Activated T-helper 2 cell treated with anti-CD3 and anti-CD28 coated beads, Interferon-gamma antibody, Interleukin-2, Interleukin-4, amounts not matched to agents 10 μg/mL and 5 μg/mL and 100 μg/mL, durations not matched to agents 14 hours and 24 hours and 36 hours (primary cell): ENCODE results near the gene TMEM214. TPM values are rescaled to one million over a fixed set of nuclear protein-coding genes. Genes with fewer than 3 reads are reported as not detected.
A peak's percentile ranks its signal among the peaks of the same experiment; 100 is the strongest.

Experiments
- DNase-seq: peaks from one replicate; pipeline ENCODE4 v3.0.0; 2021; ENCODE audit warnings: low spot score
- H3K27ac Mint-ChIP-seq: one replicate; pipeline ENCODE4 v1.8.0; 2021; ENCODE audit warnings: mixed read lengths
- H3K27me3 Mint-ChIP-seq: one replicate; pipeline ENCODE4 v1.8.0; 2021; ENCODE audit warnings: low read depth, mixed read lengths
- H3K36me3 Mint-ChIP-seq: one replicate; pipeline ENCODE4 v1.8.0; 2021; ENCODE audit warnings: low read depth, mixed read lengths
- H3K4me1 Mint-ChIP-seq: one replicate; pipeline ENCODE4 v1.8.0; 2021; ENCODE audit warnings: low read depth, mixed read lengths
- H3K4me3 Mint-ChIP-seq: one replicate; pipeline ENCODE4 v1.8.0; 2021; ENCODE audit warnings: low read depth, mild to moderate bottlenecking, moderate library complexity, mixed read lengths
- H3K9me3 Mint-ChIP-seq: one replicate; pipeline ENCODE4 v1.8.0; 2021; ENCODE audit warnings: mixed read lengths
- intact Hi-C: fragments of 100-400 bp; cut with micrococcal nuclease; formaldehyde crosslinking; loops from one replicate; pipeline ENCODE4 v1.15.1; 2023
- total RNA-seq: library from RNA; stranded (reverse); gene quantifications from 2 replicates; pipeline ENCODE4 v1.2.3, GENCODE V29; 2022

The TMEM214 gene
- total RNA-seq, 1 donor from 2014 or later = 102 TPM

GRCh38 chr2:27001950-27002349 lies 30.8 kb upstream of the TMEM214 start:
- intact Hi-C loops = no loop called here

GRCh38 chr2:27003007-27003406 lies 29.8 kb upstream of the TMEM214 start:
- no peaks in the 10 kb centered on the region for H3K9me3 Mint-ChIP-seq
- no peak overlapping the region for H3K4me3 Mint-ChIP-seq
- peaks cover 3% of the 10 kb centered on the region for H3K4me1 Mint-ChIP-seq
- DNase-seq = no peak
- H3K36me3 Mint-ChIP-seq = no peaks in the 10 kb centered on the region
- intact Hi-C loops = no loop called here
- H3K27ac Mint-ChIP-seq = no peak overlapping the region
- peaks cover 27% of the 10 kb centered on the region for H3K27me3 Mint-ChIP-seq

More at GRCh38 chr2:27001950-27002349, 30.8 kb upstream of the TMEM214 start:
- Mint-ChIP-seq H3K4me1 (no peaks in the 10 kb centered on the region), H3K27ac (no peak overlapping the region), H3K27me3 (peaks cover 23% of the 10 kb centered on the region), H3K36me3 (no peaks in the 10 kb centered on the region), H3K4me3 (no peak overlapping the region), H3K9me3 (no peaks in the 10 kb centered on the region)
- DNase-seq = no peak

GRCh38 chr2:27003857-27004256 lies 28.9 kb upstream of the TMEM214 start:
- peaks cover 3% of the 10 kb centered on the region for H3K4me1 Mint-ChIP-seq
- intact Hi-C loops = no loop called here
- H3K9me3 Mint-ChIP-seq = no peaks in the 10 kb centered on the region
- H3K4me3 Mint-ChIP-seq = no peak overlapping the region
- peaks cover 28% of the 10 kb centered on the region for H3K27me3 Mint-ChIP-seq
- H3K27ac Mint-ChIP-seq = no peak overlapping the region
- H3K36me3 Mint-ChIP-seq = no peaks in the 10 kb centered on the region
- DNase-seq = no peak

- intact Hi-C loops = no loop called here
- DNase-seq = no peak
- no peaks in the 10 kb centered on the region for H3K36me3 Mint-ChIP-seq
- peaks cover 18% of the 10 kb centered on the region for H3K4me1 Mint-ChIP-seq
- H3K9me3 Mint-ChIP-seq = no peaks in the 10 kb centered on the region
- no peak overlapping the region for H3K4me3 Mint-ChIP-seq
- H3K27ac Mint-ChIP-seq = no peak overlapping the region
- H3K27me3 Mint-ChIP-seq = peaks cover 27% of the 10 kb centered on the region
Measured at GRCh38 chr2:27006602-27007415, 26.0 kb upstream of the TMEM214 start.

- H3K4me3 Mint-ChIP-seq = no peak overlapping the region
- H3K27me3 Mint-ChIP-seq = peaks cover 27% of the 10 kb centered on the region
- intact Hi-C loops = no loop called here
- H3K27ac Mint-ChIP-seq = no peak overlapping the region
- no peak for DNase-seq
- no peaks in the 10 kb centered on the region for H3K36me3 Mint-ChIP-seq
- peaks cover 18% of the 10 kb centered on the region for H3K4me1 Mint-ChIP-seq
- H3K9me3 Mint-ChIP-seq = no peaks in the 10 kb centered on the region
Measured at GRCh38 chr2:27007416-27008374, 25.1 kb upstream of the TMEM214 start.

GRCh38 chr2:27008678-27009077 lies 24.1 kb upstream of the TMEM214 start:
- Mint-ChIP-seq H3K36me3 (no peaks in the 10 kb centered on the region), H3K27me3 (peaks cover 25% of the 10 kb centered on the region), H3K4me3 (no peak overlapping the region), H3K9me3 (no peaks in the 10 kb centered on the region), H3K4me1 (peaks cover 18% of the 10 kb centered on the region), H3K27ac (no peak overlapping the region)
- intact Hi-C loops = no loop called here
- DNase-seq = no peak

GRCh38 chr2:27009083-27009482 lies 23.7 kb upstream of the TMEM214 start:
- H3K27ac Mint-ChIP-seq = no peak overlapping the region
- peaks cover 24% of the 10 kb centered on the region for H3K27me3 Mint-ChIP-seq
- H3K4me3 Mint-ChIP-seq = no peak overlapping the region
- H3K4me1 Mint-ChIP-seq = peaks cover 18% of the 10 kb centered on the region
- no peaks in the 10 kb centered on the region for H3K9me3 Mint-ChIP-seq
- DNase-seq = no peak
- no peaks in the 10 kb centered on the region for H3K36me3 Mint-ChIP-seq
- intact Hi-C loops = no loop called here

GRCh38 chr2:27009716-27010115 lies 23.0 kb upstream of the TMEM214 start:
- H3K4me1 Mint-ChIP-seq = peaks cover 18% of the 10 kb centered on the region
- no peak for DNase-seq
- intact Hi-C loops = no loop called here
- no peaks in the 10 kb centered on the region for H3K36me3 Mint-ChIP-seq
- no peak overlapping the region for H3K27ac Mint-ChIP-seq
- no peak overlapping the region for H3K4me3 Mint-ChIP-seq
- no peaks in the 10 kb centered on the region for H3K9me3 Mint-ChIP-seq
- H3K27me3 Mint-ChIP-seq = peaks cover 23% of the 10 kb centered on the region

- Mint-ChIP-seq H3K36me3 (no peaks in the 10 kb centered on the region), H3K4me3 (no peak overlapping the region), H3K9me3 (no peaks in the 10 kb centered on the region), H3K4me1 (peaks cover 18% of the 10 kb centered on the region), H3K27ac (no peak overlapping the region), H3K27me3 (peaks cover 23% of the 10 kb centered on the region)
- no peak for DNase-seq
- intact Hi-C loops = no loop called here
Measured at GRCh38 chr2:27010139-27010538, 22.6 kb upstream of the TMEM214 start.

- H3K36me3 Mint-ChIP-seq = no peaks in the 10 kb centered on the region
- no peak for DNase-seq
- intact Hi-C loops = no loop called here
- peaks cover 9% of the 10 kb centered on the region for H3K27me3 Mint-ChIP-seq
- peaks cover 19% of the 10 kb centered on the region for H3K4me1 Mint-ChIP-seq
- no peaks in the 10 kb centered on the region for H3K9me3 Mint-ChIP-seq
- no peak overlapping the region for H3K4me3 Mint-ChIP-seq
- H3K27ac Mint-ChIP-seq = no peak overlapping the region
Measured at GRCh38 chr2:27013738-27014137, 19.0 kb upstream of the TMEM214 start.

GRCh38 chr2:27014771-27015433 lies 17.9 kb upstream of the TMEM214 start:
- no peaks in the 10 kb centered on the region for H3K36me3 Mint-ChIP-seq
- DNase-seq = no peak
- H3K4me3 Mint-ChIP-seq = no peak overlapping the region
- peaks cover 15% of the 10 kb centered on the region for H3K4me1 Mint-ChIP-seq
- H3K27ac Mint-ChIP-seq = no peak overlapping the region
- intact Hi-C loops = loop anchor here (5.0 kb wide), 1 partner anchor 168 kb away; the partner anchor contains the start of gene DPYSL5
- H3K27me3 Mint-ChIP-seq = peaks cover under 1% of the 10 kb centered on the region
- no peaks in the 10 kb centered on the region for H3K9me3 Mint-ChIP-seq

GRCh38 chr2:27016801-27017325 lies 15.9 kb upstream of the TMEM214 start:
- DNase-seq = peak; percentile 21
- Mint-ChIP-seq H3K27me3 (no peaks in the 10 kb centered on the region), H3K9me3 (no peaks in the 10 kb centered on the region), H3K27ac (no peak overlapping the region), H3K36me3 (no peaks in the 10 kb centered on the region), H3K4me1 (peaks cover 4% of the 10 kb centered on the region), H3K4me3 (no peak overlapping the region)
- intact Hi-C loops = loop anchor here (1.0 to 5.0 kb wide), 2 partner anchors 56 to 170 kb away; partner anchors contain the start of gene DPYSL5
